HG03097 (cell line): ENCODE measurements around the gene MTRR.

Experiments used
- ATAC-seq: cut with Tn5 transposase; IDR thresholded peaks from one replicate; pipeline ENCODE4 v1.9.1; 2021; ENCODE audit not compliant: unreplicated experiment, low FRiP score

The MTRR gene

GRCh38 chr5:7856855-7857254 lies 12.1 kb upstream of the MTRR start:
- no peak for ATAC-seq

- no peak for ATAC-seq
These were observed 11.6 kb upstream of the MTRR start for GRCh38 chr5:7857361-7857760.

GRCh38 chr5:7857926-7858632 lies 10.9 kb upstream of the MTRR start:
- no peak for ATAC-seq

- ATAC-seq, result no peak
These were observed 2.8 kb upstream of the MTRR start for GRCh38 chr5:7866196-7866595.

- no peak for ATAC-seq
These were observed 1.7 kb upstream of the MTRR start for GRCh38 chr5:7867260-7867659.

- no peak for ATAC-seq
These were observed 548 bp upstream of the MTRR start for GRCh38 chr5:7868427-7868772.

GRCh38 chr5:7869474-7870136 lies 657 bp downstream of the MTRR start:
- peak; percentile 20 for ATAC-seq

- ATAC-seq, result no peak
These were observed 2.7 kb downstream of the MTRR start for GRCh38 chr5:7871653-7872052.

- no peak for ATAC-seq
These were observed 3.7 kb downstream of the MTRR start for GRCh38 chr5:7872517-7873130.

GRCh38 chr5:7873216-7873615 lies 4.3 kb downstream of the MTRR start:
- ATAC-seq, result no peak

GRCh38 chr5:7874639-7875038 lies 5.7 kb downstream of the MTRR start:
- no peak for ATAC-seq

GRCh38 chr5:7875151-7875550 lies 6.2 kb downstream of the MTRR start:
- no peak for ATAC-seq

GRCh38 chr5:7876867-7877266 lies 7.9 kb downstream of the MTRR start:
- ATAC-seq, result no peak

- ATAC-seq, result no peak
These were observed 8.9 kb downstream of the MTRR start for GRCh38 chr5:7877851-7878250.

- peak; percentile 91 for ATAC-seq
These were observed 9.5 kb downstream of the MTRR start for GRCh38 chr5:7878381-7878873.

GRCh38 chr5:7881091-7881490 lies 12.1 kb downstream of the MTRR start:
- no peak for ATAC-seq

- no peak for ATAC-seq
These were observed 12.9 kb downstream of the MTRR start for GRCh38 chr5:7881816-7882215.

- ATAC-seq, result no peak
These were observed 14.0 kb downstream of the MTRR start for GRCh38 chr5:7882926-7883325.

- no peak for ATAC-seq
These were observed 15.7 kb downstream of the MTRR start for GRCh38 chr5:7884491-7885267.

- ATAC-seq, result no peak
These were observed 18.0 kb downstream of the MTRR start for GRCh38 chr5:7886849-7887475.

- no peak for ATAC-seq
These were observed 20.0 kb downstream of the MTRR start for GRCh38 chr5:7888901-7889300.
